Activated CD8-positive, alpha-beta memory T cell treated with anti-CD3 and anti-CD28 coated beads, Interleukin-2, amount 50 U/mL, for 24 hours (primary cell): Measurements from ENCODE around the gene CDS1.
"Not testable (repeated sequence)": the region's sequence is repeated elsewhere in the genome, so short reads cannot be mapped to it uniquely, and the experiment has no call there.

ENCODE experiments used
- DNase-seq: peaks from one replicate; pipeline ENCODE4 v3.0.0-alpha.2; 2020; ENCODE audit errors: extremely low read depth

The CDS1 gene

DNA sequence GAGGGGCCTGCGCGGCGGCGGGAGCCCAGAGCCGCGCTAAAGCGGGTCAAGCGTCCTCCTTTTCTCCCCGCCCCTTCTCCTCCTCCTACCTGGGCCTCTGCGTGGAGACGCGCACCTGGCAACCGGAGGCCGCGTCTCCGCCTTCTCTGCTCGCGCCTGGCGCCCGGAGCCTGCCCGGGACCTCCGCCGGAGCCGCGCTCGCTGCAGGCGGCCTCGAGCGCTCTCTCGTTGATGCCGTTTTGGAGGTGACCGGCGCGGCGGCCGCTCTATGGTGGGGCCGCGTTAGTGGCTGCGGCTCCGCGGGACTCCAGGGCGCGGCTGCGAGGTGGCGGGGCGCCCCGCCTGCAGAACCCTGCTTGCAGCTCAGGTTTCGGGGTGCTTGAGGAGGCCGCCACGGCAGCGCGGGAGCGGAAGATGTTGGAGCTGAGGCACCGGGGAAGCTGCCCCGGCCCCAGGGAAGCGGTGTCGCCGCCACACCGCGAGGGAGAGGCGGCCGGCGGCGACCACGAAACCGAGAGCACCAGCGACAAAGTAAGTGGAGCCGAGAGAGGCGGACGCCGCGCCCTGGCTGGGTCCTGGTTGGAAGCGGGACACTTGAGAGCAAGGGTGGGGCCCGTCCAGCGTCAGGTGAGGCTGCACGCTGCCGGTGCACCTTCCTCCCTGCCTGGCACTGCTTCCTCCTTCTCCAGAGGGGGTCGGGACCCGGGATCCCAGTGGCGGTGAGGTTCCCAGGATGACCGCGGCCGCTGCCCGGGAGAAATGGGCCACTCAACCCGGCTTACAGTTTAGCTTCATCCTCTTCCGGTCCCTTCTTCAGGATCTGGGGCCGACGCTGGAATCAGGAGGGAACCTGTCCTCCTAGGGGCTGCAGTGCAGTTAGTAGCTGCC is at the start of gene CDS1:
Gene CDS1 (plus strand): TSS at position 140 of the 888 bp plus-strand sequence. CDS start 275 bp downstream, at position 415.
- no peak for DNase-seq

DNA sequence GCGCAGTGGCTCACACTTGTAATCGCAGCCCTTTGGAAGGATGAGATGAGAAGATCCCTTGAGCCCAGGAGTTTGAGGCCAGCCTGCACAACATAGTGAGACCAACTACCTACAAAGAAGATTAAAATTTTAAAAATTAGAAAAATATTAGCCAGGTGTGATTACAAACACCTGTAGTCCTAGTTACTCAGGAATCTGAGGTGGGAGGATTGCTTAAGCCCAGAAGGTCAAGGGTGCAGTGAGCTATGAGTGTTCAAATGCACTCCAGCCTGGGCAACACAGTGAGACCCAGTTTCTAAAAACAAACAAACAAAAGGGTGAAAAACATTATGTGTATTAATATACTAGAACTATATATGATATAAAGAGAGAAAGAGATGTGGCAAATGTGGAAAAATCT is 47.0 kb upstream of the CDS1 start:
- no peak for DNase-seq

DNA sequence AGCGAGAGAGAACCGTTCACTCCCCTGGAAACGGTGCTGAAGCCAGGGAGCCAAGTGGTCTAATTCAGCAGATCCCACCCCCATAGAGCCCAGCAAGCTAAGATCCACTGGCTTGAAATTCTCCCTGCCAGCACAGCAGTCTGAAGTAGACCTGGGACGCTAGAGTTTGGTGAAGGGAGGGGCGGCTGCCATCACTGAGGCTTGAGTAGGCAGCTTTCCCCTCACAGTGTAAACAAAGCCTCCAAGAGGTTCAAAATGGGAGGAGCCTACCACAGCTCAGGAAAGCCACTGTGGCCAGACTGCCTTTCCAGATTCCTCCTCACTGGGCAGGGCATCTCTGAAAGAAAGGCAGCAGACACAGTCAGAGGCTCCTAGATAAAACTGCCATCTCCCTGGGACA is 37.8 kb upstream of the CDS1 start:
- DNase-seq: no peak

DNA sequence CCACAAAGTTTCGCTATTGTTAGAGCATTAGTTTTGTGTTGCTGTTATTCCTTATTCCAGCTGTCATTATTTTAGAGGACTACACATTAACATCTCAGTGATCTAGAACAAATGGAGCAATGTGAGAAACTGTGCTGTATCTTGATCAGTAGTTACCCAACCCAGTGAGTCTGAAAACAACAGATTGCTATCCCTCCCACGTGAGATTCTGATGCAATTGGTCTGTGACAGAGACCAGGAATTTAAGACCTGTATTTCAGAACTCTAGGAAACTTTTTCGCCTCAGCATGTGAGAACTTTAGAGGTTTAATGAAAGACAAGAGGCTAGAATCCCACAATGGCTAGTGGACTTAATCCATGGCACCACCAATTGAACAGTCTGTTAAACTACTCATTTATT is 35.7 kb upstream of the CDS1 start:
- DNase-seq: no peak

DNA sequence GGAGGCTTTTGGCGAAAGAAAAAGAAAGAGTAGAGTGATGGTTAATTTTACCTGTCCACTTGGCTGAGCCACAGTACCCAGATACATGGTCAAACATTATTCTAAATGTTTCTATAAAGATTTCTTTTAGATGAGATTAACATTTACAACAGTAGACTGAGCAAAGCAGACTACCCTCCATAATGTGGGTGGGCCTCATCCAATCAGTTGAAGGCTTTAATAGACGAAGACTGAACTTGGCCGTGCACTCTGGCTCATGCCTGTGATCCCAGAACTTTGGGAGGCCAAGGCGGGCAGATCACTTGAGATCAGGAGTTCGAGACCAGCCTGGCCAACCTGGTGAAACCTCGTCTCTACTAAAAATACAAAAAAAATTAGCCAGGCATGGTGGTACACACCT is 33.7 kb upstream of the CDS1 start:
- DNase-seq: not testable (repeated sequence)

DNA sequence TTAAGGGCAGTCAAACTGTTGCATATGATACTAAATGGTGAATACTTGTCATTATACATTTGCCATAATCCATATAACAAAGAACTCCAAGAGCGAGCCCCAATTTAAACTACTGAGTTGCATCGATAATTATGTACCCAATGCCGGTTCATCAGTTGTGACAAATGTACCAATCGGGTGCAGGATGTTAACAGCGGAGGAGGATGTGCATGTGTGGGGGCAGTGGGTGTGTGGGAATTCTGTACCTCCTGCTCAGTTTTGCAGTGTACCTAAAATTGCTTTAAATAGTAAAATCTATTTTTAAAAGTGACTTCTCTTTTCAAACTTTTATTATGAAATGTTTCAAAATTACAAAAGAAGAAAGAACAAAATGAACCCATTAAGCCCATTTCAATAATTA is 20.8 kb upstream of the CDS1 start:
- no peak for DNase-seq

DNA sequence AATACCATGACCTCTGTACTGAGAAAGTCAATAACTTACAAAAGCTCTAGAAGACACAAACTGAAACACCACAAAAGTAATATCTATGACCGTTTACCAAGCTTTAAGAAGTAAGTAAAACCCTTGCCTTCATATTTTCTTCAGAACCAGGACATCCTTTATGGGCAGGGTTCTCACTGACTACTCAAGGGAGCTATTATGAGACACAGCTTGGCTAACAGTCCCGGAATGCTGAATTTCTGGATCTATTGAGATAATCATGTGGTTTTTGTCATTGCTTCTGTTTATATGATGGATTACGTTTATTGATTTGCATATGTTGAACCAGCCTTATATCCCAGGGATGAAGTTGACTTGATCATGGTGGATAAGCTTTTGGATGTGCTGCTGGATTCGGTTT is 19.9 kb upstream of the CDS1 start:
- no peak for DNase-seq

DNA sequence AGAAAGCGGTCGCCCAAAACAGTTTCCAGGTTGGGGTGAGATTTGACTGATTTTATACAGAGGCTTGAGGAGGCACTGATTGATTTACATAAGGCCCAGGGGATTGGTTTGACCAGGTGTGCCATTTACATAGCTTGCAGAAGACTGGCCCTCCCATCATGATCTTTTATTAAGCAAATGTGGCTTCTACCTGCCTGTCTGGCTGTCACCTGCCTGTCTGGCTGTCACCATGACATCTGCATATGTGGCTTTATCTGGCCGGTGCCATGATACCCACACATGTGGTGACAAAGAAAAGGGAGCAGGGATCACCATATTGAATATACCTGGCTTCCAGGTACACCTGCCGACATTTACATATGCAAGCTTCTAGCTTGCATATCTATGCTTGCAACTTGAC is 17.0 kb upstream of the CDS1 start:
- no peak for DNase-seq

DNA sequence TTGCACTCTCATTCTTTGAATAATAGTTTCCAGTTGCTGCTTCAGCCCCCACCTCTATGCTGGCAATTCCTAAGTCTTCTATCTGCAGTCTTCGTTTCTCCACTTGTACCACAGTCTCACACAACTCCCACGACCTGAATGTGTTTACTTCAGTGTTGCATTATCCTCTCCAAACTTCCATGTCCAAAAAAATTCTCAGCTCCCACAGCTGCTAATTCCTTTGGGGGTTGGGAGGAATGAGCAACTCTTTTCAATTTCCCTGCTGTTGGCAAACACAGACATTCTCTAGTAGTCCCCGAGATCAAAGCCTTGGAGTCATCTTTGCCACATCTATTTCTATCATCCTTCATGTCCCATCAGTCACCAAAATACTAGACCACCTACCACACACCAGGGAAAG is 14.4 kb upstream of the CDS1 start:
- no peak for DNase-seq

DNA sequence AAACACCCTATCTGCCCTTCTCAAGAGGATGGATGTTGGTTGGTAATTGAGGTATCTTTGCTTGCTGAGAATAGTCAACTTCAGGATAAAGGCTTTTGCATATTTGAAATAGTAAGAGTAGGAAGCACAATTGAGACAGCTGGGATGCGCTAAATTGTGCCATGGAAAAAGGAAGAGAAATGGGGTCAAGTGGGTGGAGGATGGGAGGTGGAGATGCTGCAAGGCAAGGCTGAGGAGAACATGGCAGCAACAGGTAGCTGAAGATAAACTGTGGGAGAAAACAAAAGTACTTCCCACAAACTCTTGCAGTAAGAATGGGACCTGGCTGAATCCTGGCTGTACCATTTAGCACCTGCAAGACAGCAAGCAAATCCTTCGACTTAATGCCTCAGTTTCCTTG is 13.9 kb upstream of the CDS1 start:
- DNase-seq: no peak

DNA sequence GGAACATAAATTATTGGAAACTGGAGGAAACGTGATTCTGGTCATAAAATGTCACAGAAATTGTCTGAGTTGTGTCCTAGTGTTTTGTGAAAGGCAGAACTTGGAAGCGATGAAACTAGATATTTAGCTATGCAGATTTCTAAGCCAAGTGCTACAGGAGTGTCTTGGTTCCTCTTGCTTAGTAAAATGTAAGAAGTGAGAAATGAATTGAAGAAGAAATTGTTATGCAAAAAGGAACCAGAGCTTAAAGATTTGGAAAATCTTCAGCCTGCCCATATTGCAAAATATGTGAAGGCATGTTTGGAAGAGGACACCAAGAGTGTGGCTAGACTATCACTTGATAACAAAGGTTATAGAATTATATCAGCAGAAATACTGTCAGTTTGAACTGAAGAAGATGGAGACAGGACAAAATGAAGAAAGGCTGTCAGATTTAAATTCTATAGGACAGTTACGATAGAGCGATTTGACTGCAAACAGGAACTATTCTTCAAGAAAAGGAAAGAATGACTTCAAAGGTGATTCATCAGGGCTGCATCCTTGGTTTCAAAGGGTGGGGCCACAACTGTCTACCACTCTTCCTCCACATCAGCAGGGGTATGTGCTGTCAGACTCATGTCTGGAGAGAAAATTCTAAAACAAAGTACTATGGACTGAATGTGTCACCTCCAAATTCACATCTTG is 9.4 kb upstream of the CDS1 start:
- DNase-seq: no peak

DNA sequence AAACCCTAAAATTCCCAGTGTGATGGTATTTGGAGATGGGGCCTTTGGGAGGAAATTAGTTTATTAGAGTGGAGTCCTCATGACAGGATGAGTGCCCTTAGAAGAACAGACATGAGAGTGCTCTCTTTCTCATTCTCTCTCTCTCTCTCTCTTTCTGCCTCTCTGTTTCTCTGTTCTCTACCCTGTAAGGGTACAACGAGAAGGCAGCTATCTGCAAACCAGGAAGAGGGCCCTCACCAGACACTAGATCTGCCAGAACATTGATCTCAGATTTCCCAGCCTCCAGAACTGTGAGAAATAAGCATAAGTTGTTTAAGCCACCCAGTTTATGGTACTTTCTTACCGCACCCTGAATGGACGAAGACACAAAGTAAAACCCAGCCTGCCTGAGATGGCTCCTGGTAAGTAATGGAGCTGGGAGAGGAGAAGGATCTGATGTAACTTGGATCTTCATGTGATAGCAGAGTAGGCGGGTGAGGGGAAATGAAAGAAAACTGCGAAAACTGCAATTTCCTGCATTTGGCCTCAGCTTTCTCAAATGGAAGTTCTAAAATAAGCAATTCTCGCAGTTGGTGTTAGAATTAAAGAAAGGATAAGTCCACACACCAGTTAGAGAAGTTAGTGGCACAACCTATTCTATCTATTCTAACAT is 8.7 kb upstream of the CDS1 start:
- DNase-seq: no peak

DNA sequence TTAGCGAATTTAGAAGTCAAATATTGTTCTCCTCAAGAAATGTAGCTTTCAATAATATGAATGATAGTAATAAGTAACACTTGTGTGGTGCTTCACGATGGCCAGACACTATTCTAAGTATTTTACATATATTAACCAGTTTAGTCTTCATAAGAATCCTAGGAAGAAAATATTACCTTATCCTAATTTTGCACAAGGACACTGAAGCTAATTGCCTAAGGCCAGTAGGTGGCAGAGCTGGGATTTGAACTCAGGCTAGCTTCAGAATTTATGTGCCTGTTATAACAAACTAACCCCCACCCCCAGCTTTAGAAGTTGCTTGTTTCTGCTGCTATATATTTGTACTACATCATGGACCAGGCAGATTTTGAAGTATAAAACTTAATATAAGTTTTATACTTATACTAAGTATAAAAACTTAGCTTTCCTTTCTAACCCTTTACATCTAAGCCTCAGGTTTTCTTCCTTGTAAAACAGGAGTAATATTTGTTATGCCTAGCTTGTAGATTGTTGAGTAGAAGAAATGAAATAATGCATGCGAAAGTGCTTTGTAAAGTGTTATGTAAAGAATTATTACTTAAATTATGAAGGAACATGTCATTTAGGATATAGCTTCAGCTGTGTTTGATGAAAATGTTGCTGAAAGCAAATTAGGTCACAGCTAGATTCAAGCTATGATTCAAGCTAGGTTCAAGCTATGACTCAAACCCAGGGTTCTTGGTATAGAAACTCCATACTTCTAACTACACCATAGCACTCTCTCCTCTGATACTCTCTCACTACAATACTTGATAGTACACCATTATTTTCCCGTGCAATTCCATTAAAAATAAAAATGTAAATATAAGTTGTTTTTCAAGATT is 4.2 kb upstream of the CDS1 start:
- no peak for DNase-seq

DNA sequence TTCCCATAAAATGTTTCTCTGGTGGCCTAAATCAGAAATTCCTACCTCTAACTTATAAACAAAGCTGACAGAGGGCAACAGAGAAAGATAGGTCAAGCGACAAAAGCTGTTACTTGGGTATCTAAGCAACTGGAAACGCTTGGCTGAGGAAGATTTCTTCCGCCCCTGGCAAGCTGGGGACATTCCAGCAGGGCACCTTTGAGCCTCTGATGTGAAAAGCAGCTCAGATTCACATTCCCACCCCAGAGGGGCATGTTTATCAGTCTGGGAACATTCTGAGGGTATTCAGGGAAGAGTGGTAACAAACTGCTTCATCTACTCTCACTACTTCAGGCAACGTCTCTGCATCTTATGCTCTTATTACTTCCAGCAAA is 3.5 kb upstream of the CDS1 start:
- no peak for DNase-seq

DNA sequence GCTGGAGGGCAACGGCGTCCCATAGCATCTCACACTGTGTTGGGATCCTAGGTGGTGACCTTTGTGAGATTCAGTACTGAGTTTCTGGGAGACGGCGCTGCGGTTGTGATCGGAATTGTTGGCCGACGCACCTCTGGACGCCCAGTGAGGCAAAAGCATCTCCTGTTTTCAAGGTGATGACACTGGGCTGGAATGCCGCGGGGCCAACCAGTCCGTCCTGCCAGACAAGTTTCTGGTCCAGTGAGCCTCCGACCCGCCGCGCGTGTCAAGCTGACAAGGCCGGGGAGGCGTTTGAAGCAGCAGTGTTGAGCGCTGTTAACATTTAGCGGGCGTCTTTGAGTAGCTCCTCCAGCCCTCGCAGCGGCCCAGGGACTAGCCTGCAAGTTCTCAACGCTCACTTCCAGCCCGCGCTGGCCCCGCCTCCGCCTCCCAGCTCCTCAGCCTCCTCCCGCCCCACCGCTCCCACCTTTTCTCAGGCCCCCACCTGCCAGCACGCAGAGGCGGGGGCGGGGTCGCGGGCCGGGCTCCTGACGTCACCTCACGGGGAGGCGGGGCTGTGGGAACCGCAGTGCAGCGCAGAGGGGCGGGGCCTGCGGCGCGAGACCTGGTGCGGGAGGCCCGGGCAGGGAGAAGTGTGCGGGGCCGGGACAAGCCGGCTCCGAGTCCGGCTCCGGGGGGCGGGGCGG is 482 bp upstream of the CDS1 start:
- peak; percentile 48 for DNase-seq

DNA sequence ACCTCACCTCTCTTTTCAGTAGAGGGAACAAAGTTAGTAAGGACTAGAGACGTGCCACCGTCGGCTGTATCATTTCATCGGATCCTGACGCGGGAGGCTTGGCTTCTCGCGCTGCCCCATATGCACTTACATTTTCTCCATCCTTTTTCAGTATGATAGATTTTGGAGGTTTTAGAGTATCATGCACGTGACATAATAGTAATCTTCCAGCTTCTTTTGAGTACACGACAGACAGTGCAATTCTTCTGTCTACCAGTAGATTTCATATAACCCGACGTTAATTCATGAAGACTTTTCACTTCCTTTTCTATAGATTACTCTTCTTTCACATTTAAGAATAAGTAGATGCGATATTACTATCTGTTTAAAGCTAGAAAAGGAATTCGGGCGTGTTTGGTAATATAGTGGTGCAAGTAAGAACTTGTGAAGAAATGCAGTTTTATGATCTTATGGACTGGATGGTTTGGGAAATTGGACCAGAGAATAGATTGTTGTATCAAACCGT is 1.0 kb downstream of the CDS1 start:
- no peak for DNase-seq

DNA sequence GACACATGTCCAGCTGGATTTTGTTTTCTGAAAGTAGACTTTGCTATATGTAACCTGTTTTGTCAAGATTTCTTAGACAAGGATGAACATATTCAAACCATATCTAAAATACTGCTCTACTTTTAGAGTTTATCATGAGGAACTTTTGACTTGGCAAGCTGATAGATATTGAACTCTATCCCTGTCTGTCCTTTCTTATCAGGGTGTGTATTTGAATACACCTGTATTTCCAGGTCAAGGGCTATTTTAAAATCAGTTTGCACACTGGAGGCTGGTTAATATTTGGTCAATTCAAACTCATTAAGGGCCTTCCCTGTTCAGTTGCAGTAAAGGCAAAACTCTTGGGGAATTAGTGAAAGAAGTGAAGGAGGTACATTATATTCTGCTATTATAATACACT is 2.3 kb downstream of the CDS1 start:
- DNase-seq: no peak

DNA sequence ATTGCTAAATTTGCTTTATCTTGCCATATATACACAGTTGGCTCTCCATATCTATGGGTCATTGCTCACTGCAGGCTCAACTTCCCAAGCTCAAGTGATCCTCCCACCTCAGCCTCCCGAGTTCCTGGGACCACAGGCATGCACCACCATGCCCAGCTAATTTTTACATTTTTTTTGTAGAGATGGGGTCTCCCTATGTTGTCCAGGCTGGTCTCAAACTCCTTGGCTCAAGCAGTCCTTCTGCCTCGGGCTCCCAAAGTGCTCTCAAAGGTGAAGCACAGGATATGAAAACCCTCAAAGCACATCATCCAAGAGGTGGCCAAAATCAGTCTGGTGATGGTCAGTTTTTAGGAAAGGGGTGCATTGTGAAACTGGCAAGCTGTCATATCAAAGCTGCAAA is 11.8 kb downstream of the CDS1 start:
- DNase-seq: no peak

DNA sequence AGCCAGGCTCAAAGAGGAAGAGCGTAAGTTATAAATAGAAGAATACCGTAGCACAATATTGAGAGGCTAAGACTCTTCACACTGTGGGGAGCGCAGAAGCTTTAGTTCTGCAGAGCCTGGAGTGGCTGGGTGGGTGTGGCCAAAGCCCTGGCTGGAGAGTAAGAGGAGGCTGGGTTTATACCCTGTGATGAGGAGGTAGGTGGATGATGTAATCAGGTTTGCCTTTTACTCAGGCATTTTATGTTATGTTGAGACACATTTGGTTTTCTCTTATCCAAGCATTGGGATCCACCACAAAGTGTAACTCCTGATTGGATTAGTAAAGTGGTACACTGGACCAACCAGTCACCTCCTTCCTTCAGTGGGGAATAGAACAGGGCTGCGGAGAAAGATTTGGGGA is 13.9 kb downstream of the CDS1 start:
- DNase-seq: no peak

DNA sequence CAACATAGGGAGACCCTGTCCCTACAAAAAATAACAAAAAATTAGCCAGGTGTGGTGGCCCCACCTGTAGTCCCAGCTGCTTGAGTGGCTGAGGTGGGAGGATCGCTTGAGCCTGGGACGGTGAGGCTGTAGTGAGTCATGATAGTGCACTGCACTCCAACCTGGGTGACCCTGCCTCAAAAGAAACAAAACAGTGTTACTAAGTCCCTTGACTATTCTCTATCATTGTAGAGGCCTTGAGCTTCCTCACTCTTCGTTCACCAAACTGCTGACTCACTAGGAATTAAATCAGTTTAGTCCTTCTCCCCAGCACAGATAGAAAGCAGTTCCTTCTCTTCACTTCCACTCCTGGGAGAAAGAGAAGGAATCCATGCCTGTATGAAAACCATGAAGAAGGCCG is 14.5 kb downstream of the CDS1 start:
- no peak for DNase-seq

DNA sequence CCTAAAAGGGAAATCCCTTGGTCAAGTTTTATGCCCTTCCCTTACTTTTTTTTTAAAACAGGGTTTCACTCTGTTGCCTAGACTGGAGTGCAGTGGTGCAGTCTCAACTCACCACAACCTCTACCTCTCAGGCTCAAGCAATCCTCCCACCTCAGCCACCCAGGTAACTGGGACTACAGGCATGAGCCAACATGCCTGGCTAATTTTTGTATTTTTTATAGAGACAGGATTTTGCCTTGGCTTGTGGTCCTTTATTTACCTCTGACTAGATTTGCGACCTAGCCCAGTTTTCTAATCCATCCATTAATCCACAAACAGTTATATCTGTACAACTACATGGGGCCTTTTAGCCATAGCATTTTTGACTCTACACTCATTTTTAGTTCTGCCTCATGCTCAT is 23.7 kb downstream of the CDS1 start:
- DNase-seq: no peak
